Endothelial cell of umbilical vein (primary cell): ENCODE results near the gene MRPL50. TPM values are rescaled to one million over a fixed set of nuclear protein-coding genes. Genes with fewer than 3 reads are reported as not detected.

Source experiments
- BruUV-seq: library from RNA; stranded (reverse); fragments of 400-500 nt; replicated peaks from 2 replicates; lab custom pipeline; 2021; lab: Mats Ljungman, UMichigan
- CTCF ChIA-PET: fragments of 300-600, 350-600 bp; sonication (Branson Sonifier 250); formaldehyde crosslinking; loops from one replicate; lab custom pipeline; 2021; ENCODE audit warnings: antibody characterized with exemption, inconsistent platforms; lab: Charles Lee
- POLR2A ChIA-PET: fragments of 300-600, 350-600 bp; sonication (Branson Sonifier 250); formaldehyde crosslinking; loops from one replicate; lab custom pipeline; 2021; ENCODE audit warnings: antibody characterized with exemption, inconsistent platforms; lab: Charles Lee
- DNase-seq: peaks from one replicate; pipeline ENCODE4 v3.0.0-alpha.2; 2011; ENCODE audit warnings: low read depth, low spot score
- FAIRE-seq: peaks from 2 replicates; lab custom pipeline; 2011; peaks lifted over from hg19 to GRCh38; lab: Jason Lieb, UNC
- H2AFZ ChIP-seq: 2 replicates; pipeline ENCODE4 v1.6.0; 2012; ENCODE audit warnings: low read depth, low read length, control low read depth, inconsistent platforms
- H3K27ac ChIP-seq: 2 replicates; pipeline ENCODE4 v1.5.1; 2011; ENCODE audit warnings: low read depth, mild to moderate bottlenecking, control low read depth, low read length, moderate library complexity; ENCODE audit not compliant: insufficient read depth
- H3K27me3 ChIP-seq, 2 experiments: 2 replicates each; pipeline versions ENCODE4 v1.6.0 to v1.6.1; 2011; ENCODE audit warnings: low read length in 2 of 2, mixed read lengths in 1 of 2; ENCODE audit not compliant: control insufficient read depth in 2 of 2, insufficient read depth in 2 of 2
- H3K36me3 ChIP-seq, 2 experiments: 2 replicates in 1 of 2; 3 replicates in 1 of 2; pipeline ENCODE4 v1.5.1; 2011; ENCODE audit warnings: low read length in 2 of 2, mild to moderate bottlenecking in 1 of 2, moderate library complexity in 1 of 2; ENCODE audit not compliant: control insufficient read depth in 2 of 2, insufficient read depth in 2 of 2; ENCODE audit errors: extremely low read depth in 1 of 2
- H3K4me1 ChIP-seq: 3 replicates; pipeline ENCODE4 v1.5.1; 2011; ENCODE audit warnings: mild to moderate bottlenecking, low read length; ENCODE audit not compliant: control insufficient read depth, insufficient read depth; ENCODE audit errors: extremely low read depth
- H3K4me2 ChIP-seq: 2 replicates; pipeline ENCODE4 v1.6.1; 2011; ENCODE audit warnings: low read length, control low read depth, mixed read lengths; ENCODE audit not compliant: insufficient read depth
- H3K4me3 ChIP-seq, 3 experiments: fragments of 200-600 bp in 1 of 3; sonication (generic), shearing (Covaris generic) in 1 of 3; replicated peaks in 1 of 3; 2 replicates each; pipeline ENCODE4 v1.5.1; 2011 to 2016; ENCODE audit warnings: control low read depth in 3 of 3, low read length in 3 of 3, mild to moderate bottlenecking in 2 of 3, inconsistent platforms in 1 of 3, low read depth in 1 of 3, moderate library complexity in 1 of 3; ENCODE audit not compliant: insufficient read depth in 1 of 3
- H3K79me2 ChIP-seq: 2 replicates; pipeline ENCODE4 v1.6.0; 2012; ENCODE audit warnings: low read length, inconsistent platforms; ENCODE audit not compliant: control insufficient read depth, insufficient read depth
- H3K9ac ChIP-seq: replicated peaks from 2 replicates; pipeline ENCODE3; 2011; ENCODE audit warnings: low read length, control low read depth; ENCODE audit not compliant: insufficient read depth; ENCODE audit errors: extremely low read depth
- H3K9me1 ChIP-seq: replicated peaks from 3 replicates; pipeline ENCODE4 v1.6.0; 2011; ENCODE audit warnings: mild to moderate bottlenecking, low read length; ENCODE audit not compliant: control insufficient read depth, insufficient read depth; ENCODE audit errors: extremely low read depth
- H3K9me3 ChIP-seq: replicated peaks from 2 replicates; pipeline ENCODE4 v1.5.1; 2012; ENCODE audit warnings: low read length, inconsistent platforms; ENCODE audit not compliant: control insufficient read depth, insufficient read depth
- H4K20me1 ChIP-seq: replicated peaks from 2 replicates; pipeline ENCODE3; 2011; ENCODE audit warnings: mild to moderate bottlenecking, low read length; ENCODE audit not compliant: control insufficient read depth, insufficient read depth; ENCODE audit errors: extremely low read depth
- EZH2 ChIP-seq: IDR thresholded peaks from 2 replicates; pipeline ENCODE4 v1.6.1; 2012; ENCODE audit warnings: borderline replicate concordance, low read depth, mild to moderate bottlenecking, moderate library complexity, low read length, inconsistent platforms; ENCODE audit not compliant: severe bottlenecking
- FOS ChIP-seq: IDR thresholded peaks from 2 replicates; pipeline ENCODE4 v1.6.1; 2011; ENCODE audit warnings: mild to moderate bottlenecking, low read length, moderate library complexity, borderline replicate concordance; ENCODE audit not compliant: insufficient read depth
- GATA2 ChIP-seq: IDR thresholded peaks from 2 replicates; pipeline ENCODE4 v1.7.0; 2011; ENCODE audit warnings: low read depth, mild to moderate bottlenecking, moderate library complexity, mixed read lengths, low read length; ENCODE audit not compliant: insufficient read length, insufficient read depth
- JUN ChIP-seq: IDR thresholded peaks from 2 replicates; pipeline ENCODE4 v1.6.1; 2011; ENCODE audit warnings: borderline replicate concordance, low read depth; ENCODE audit not compliant: insufficient read length, insufficient read depth
- MYC ChIP-seq: IDR thresholded peaks from one replicate; pipeline ENCODE4 v1.6.1; 2011; ENCODE audit warnings: mild to moderate bottlenecking, low read depth, low read length
- POLR2A ChIP-seq: IDR thresholded peaks from 2 replicates; pipeline ENCODE4 v1.6.1; 2012; ENCODE audit warnings: low read depth, mild to moderate bottlenecking, control low read depth, low read length
- POLR2AphosphoS5 ChIP-seq: IDR thresholded peaks from 2 replicates; pipeline ENCODE4 v1.6.1; 2012; ENCODE audit warnings: low read depth, mild to moderate bottlenecking, control low read depth, low read length, moderate library complexity; ENCODE audit not compliant: insufficient read depth
- dilution Hi-C: fragments of 300-500 bp; cut with MboI; formaldehyde crosslinking; loops from one replicate; pipeline ENCODE4 v1.15.0; 2019; ENCODE audit warnings: low sequenced_read_pairs; ENCODE audit not compliant: extremely low pct_ligation_motif_present
- intact Hi-C: fragments of 100-400 bp; cut with micrococcal nuclease; formaldehyde crosslinking; loops from one replicate; pipeline ENCODE4 v1.10.0; 2022
- polyA plus RNA-seq, 4 experiments: library from polyadenylated mRNA; depleted of rRNA in 3 of 4; stranded (reverse) in 3 of 4; unstranded in 1 of 4; fragments of >200 nt; gene quantifications; 2 replicates each; pipeline versions ENCODE4 v1.2.1 to v1.2.3, GENCODE V29; 2011 to 2012; ENCODE audit warnings: missing spikeins in 1 of 4
- total RNA-seq: library from RNA; stranded (reverse); gene quantifications from 2 replicates; pipeline ENCODE4 v1.2.3, GENCODE V29; 2021
- TF ChIP-seq, protein P1 (sequence below): IDR thresholded peaks from 2 replicates; pipeline ENCODE4 v1.6.1; 2011; ENCODE audit not compliant: insufficient read depth, insufficient read length
- TF ChIP-seq, protein P2 (sequence below), 2 donors: IDR thresholded peaks; 1 replicate in 1 of 2; 2 replicates in 1 of 2; pipeline ENCODE4 v1.5.1; 2011; ENCODE audit warnings: low read length in 2 of 2, mild to moderate bottlenecking in 2 of 2, moderate library complexity in 2 of 2, control low read depth in 1 of 2, inconsistent platforms in 1 of 2, low read depth in 1 of 2; ENCODE audit not compliant: insufficient read depth in 1 of 2; ENCODE audit errors: extremely low read depth in 1 of 2

MRPL50 gene
- total and polyA plus RNA-seq, 2 donors (not counting 3 experiments of a cell fraction or from before 2014, with no cell fraction given): 5.7 to 9.7 TPM

DNA sequence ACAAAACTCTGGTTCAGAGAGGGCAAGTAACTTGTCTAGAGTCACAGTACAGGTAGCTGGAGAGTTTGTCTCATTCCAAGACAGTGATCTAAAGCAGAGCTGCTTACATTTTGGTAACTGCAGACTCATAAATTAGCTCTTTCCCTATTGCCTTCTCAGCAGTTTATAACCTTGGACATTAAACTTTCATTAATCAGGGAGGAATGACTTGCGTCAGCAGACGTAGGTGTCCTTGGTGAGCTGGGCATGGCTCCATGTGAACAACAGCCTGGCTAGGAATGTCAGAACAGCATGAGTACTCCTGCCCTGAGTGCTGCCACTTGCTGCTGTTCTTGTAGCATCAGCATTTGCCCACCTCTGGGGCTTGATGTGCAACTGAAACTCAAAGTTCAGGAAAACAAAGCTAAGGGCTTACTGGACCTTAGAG is 39.4 kb upstream of the MRPL50 start:
- intact Hi-C loops: no loop called here
- no peak overlapping the region for H3K27ac ChIP-seq
- DNase-seq: no peak

More for the DNA sequence above, 39.4 kb upstream of the MRPL50 start:
- no peak overlapping the region for H3K9ac ChIP-seq
- no peak overlapping the region for H2AFZ ChIP-seq
- no peak for TF ChIP-seq FOS
- TF ChIP-seq EZH2: no peak
- TF ChIP-seq, protein P1, sequence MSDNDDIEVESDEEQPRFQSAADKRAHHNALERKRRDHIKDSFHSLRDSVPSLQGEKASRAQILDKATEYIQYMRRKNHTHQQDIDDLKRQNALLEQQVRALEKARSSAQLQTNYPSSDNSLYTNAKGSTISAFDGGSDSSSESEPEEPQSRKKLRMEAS: no peak
- no peak for TF ChIP-seq POLR2AphosphoS5
- TF ChIP-seq, protein P2, sequence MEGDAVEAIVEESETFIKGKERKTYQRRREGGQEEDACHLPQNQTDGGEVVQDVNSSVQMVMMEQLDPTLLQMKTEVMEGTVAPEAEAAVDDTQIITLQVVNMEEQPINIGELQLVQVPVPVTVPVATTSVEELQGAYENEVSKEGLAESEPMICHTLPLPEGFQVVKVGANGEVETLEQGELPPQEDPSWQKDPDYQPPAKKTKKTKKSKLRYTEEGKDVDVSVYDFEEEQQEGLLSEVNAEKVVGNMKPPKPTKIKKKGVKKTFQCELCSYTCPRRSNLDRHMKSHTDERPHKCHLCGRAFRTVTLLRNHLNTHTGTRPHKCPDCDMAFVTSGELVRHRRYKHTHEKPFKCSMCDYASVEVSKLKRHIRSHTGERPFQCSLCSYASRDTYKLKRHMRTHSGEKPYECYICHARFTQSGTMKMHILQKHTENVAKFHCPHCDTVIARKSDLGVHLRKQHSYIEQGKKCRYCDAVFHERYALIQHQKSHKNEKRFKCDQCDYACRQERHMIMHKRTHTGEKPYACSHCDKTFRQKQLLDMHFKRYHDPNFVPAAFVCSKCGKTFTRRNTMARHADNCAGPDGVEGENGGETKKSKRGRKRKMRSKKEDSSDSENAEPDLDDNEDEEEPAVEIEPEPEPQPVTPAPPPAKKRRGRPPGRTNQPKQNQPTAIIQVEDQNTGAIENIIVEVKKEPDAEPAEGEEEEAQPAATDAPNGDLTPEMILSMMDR (IDR thresholded peaks at IDR 0.05; ENCODE audit: extremely low read depth in 1 of 2, insufficient read depth in 1 of 2, low read depth in 1 of 2, low read length in 2 of 2): no peak
- TF ChIP-seq JUN: no peak
- TF ChIP-seq MYC: no peak
- no peak for TF ChIP-seq GATA2
- no peak for TF ChIP-seq POLR2A
- CTCF ChIA-PET: interaction anchor here (1.8 kb wide), 1 partner anchor 11 kb away, joined by 8 read pairs; no protein-coding TSS in a partner anchor
- no peaks in the 10 kb centered on the region for H3K9me1 ChIP-seq
- FAIRE-seq: no peak
- H3K4me1 ChIP-seq: no peaks in the 10 kb centered on the region
- no peaks in the 10 kb centered on the region for H3K9me3 ChIP-seq
- H3K79me2 ChIP-seq: no peaks in the 10 kb centered on the region
- H3K36me3 ChIP-seq: no peaks in the 10 kb centered on the region
- no peak overlapping the region for H3K4me2 ChIP-seq
- dilution Hi-C loops: no loop called here
- no peak overlapping the region for H3K4me3 ChIP-seq
- no TSS peak for BruUV-seq
- POLR2A ChIA-PET: no interaction called here
- H3K27me3 ChIP-seq: peaks cover 2 to 3% of the 10 kb centered on the region in 2 experiments
- H4K20me1 ChIP-seq: no peaks in the 10 kb centered on the region
